GM18508 (cell line): Measurements from ENCODE around the gene SORT1.
"Not testable (repeated sequence)": the region's sequence is repeated elsewhere in the genome, so short reads cannot be mapped to it uniquely, and the experiment has no call there.

ENCODE experiments used
- ATAC-seq: cut with Tn5 transposase; IDR thresholded peaks from one replicate; pipeline ENCODE4 v1.9.1; 2021; ENCODE audit warnings: moderate number of reproducible peaks; ENCODE audit not compliant: insufficient read depth, unreplicated experiment

SORT1 gene

DNA sequence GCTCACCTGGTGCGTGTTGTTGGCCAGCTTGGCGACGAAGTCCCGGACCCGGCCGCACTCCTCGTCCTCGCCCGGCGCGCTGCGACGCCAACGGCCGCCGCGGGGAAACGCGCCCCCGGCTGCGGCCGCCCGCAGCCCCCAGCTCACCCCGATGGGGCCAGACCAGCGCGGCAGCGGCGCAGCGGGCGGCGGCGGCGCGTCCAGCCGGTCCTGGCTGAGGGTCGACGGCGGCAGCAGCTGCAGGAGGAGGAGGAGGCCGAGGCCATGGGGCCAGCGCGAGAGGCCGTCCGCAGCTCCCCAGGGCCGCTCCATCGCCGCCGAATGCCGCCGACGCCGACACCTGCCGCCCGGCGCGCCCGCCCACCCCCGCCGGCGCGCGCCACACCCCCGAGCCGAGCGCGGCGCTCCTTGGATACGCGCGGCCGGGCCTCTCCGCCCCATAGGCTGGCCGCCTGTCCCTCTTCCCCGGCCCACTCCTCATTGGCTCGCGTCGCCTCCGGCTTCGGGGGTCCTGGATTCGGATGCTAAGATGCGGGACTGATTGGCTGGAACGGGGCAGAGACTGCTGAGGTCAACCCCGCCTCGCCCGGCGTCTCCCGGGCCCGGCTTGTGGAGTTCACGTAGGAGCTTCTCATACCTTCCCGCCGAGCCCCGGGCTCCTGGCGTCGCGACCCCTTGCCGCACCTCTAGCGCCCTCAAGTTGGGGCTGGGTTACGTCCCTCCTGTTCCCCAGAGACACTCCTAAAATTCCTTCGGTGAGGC, at the start of gene SORT1:
Gene SORT1 (minus strand): TSS at position 338 of the 762 bp plus-strand sequence. CDS start 26 bp downstream, at position 312.
- no peak for ATAC-seq

DNA sequence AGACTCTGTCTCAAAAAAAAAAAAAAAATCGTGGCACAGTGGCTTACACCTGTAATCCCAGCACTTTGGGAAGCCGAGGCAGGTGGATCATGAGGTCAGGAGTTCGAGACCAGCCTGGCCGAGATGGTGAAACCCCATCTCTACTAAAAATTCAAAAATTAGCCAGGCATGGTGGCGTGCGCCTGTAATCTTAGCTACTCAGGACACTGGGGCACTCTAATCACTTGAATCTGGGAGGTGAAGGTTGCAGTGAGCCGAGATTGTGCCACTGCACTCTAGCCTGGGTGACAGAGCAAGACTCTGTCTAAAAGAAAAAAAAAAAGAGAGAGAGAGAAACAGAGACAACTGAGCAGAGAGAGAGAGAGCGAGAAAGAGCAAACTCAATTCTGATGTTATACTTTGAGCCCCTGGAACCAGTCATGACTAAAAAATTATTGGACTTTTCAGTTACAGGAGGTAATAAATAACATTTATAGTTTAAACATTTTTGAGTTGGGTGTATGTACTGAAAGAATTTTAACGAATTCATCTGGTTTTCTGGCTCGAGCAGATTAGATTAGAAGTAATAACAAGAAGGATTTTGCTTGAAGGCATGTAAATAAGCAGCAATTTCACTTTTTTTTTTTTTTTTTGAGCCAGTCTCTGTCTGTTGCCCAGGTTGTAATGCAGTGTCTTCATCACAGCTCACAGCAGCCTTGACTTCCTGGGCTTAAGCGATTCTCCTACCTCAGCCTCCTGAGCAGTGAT, 48.4 kb upstream of the SORT1 start:
- ATAC-seq = not testable (repeated sequence)

DNA sequence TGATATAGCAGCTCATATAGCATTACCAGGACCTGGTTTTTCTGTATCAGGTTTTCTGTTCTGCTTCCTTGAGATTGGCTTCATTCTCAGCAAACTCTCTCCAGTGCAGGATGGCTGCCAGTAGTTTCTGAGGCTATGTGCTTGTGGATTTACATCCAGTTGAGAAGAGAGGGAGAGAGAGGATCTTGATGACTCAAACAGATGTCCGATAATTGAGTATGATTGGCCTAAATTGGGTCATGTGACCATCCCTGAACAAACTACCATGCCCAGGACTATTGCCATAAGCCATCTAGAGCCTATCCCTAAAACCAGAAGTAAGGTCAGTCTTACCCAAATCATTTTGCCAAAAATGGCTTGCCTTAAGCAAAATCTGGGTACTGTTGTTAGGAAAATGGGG, 46.6 kb upstream of the SORT1 start:
- no peak for ATAC-seq

DNA sequence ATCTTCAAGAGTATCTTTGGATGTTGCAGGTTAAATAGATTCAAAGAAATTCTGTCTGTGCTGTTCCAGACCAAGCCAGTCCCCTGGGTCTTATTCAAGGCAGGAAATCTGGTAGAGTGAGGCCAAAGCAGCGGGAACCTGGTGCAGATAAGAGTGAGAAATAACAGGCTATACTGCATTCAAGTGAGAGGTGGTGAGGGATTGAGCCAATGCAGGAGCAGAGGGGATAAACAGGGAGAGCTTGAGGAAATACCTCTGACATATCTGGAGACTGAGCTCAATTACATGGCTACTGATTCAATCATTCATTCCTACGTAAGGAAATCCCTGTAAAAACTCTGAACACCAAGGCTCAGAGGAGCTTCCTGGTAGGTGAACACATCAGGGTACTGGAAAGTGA, 45.8 kb upstream of the SORT1 start:
- no peak for ATAC-seq

DNA sequence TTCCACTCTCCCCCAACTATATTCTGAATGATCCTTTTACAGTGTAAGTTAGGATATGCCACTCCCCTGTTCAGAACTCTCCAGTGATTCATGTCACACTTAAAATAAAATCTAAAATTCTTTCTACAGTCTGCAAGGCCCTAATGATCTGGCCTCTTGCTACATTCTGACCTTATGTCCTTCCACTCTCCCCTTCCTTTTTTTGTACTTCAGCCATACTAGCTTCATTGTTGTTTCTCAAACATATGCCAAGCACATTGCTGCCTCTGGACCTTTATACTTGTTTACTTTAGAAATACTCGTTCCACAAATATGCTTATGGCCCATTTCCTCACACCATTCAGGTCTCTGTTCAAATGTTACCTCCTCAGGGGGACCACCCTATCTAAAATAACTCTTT, 43.4 kb upstream of the SORT1 start:
- ATAC-seq = no peak

DNA sequence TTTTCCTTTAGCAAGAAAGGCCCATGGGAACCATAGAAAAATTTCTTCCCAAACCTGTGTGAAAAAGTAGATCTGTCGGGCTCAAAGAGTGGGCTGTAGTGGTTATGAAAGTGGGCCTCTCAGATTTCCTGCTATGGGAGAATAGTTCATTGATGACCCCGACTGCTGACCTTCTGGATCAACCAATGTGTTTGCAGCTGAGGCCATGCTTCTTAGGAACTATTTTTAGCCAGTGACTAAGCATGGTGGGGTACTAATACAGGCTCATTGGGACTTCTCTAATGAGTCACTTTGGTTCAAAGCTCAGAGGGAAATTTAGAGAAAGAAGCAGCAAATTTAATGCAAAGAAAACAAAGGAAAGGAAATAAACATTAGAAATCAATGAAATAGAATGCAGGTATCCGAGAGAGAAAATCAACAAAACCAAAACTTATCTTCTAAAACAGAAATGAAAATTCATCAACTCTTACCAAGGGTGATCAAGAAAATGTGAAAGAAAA, 41.1 kb upstream of the SORT1 start:
- ATAC-seq = no peak

DNA sequence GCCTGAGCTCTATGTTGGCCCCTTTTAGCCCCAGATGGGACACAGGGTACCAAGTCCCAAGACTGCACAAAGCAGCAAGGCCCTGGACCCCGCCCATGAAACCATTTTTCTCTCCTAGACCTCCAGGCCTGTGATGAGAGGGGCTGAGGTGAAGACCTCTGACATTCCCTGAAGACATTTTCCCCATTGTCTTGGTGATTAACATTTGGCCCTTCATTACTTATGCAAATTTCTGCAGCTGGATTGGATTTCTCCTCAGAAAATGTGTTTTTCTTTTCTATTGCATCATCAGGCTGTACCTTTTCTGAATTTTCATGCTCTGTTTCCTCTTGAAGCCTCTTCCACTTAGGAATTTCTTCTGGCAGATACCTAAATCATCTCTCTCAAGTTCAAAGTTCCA, 36.8 kb upstream of the SORT1 start:
- ATAC-seq = no peak

DNA sequence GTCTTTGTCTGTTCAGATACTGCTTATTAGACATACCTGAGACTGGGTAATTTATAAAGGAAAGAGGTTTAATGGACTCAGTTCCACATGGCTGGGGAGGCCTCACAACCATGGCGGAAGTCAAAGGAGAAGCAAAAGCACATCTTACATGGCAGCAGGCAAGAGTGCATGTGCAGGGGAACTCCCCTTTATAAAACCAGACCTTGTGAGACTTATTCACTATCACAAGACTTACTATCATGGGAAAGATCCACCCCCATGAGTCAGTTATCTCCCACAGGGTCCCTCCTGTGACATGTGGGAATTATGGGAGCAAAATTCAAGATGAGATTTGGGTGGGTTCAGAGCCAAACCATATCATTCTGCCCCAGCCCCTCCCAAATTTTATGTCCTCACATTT, 35.6 kb upstream of the SORT1 start:
- ATAC-seq = no peak

DNA sequence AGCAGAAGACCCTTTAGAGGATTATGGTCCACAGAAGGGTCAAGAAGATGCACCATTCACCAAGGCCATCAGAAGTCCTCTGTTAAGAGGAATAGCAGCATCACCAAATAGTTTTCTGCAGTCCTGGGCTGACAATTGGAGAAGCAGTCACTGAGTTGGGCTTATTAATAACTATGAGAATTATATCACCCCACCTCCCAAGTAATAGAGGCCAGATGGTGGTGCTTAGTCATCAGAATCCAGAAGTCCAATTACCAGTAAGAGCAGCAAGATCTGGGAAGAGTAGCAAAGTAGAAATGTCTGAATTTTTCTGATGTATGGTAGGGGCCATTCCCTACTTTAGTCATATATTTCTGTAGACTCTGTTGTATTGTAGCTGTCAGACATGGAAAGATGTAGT, 34.6 kb upstream of the SORT1 start:
- no peak for ATAC-seq

DNA sequence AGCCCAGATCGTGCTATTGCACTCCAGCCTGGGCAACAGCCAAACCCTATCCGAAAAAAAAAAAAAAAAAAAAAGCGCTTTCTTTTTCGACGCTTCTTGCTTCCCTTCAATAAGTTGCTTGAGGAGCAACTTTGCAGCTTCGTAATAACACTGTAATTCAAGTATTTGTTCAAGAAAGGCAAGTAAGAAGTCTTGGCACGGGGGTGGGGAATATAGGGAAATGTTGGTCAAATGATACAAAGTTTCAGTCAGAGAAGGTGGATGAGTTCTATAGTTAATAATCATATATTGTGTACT, 29.4 kb upstream of the SORT1 start:
- no peak for ATAC-seq

DNA sequence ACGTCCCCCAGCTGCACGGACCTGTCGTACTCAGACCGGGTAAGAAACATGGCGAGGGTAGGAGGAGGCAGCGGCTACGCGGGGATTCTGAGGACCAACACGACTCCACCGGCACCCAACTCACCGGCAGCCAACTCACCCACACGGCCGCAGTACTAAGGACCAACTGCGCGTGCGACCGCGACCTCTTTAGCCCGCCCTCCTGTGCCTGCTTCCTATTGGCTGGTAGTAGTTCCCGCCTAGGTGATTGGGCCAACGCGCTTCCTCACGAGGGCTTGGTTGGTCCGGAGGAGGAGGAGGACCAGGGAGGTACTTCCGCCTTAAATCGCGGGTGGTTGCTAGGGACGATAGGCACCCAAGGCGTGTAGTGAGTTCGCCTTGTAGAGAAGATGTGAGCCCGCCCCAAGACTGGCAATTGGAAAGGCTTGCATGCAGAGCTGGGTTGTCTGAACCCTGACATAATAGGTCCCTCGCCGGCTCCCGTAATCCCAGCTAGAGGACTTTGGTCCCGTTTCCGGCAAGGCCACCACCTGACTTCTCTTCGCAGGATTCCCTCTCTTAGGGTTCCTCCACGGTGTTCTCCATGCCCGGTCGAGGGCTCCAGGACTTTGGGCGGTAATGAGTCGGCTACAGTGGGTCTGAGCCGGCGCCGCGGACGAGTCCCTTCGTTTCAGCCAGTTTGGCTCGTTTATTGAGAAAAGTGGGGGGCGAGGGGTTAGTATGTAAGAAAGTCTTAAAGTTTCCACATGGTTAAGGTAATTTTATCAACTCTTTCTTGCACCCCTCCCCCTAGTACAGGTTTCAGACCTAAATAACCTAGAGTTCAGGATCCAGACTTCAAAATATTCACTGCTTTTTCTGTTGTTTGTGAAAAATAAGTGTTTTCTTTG, 28.8 kb upstream of the SORT1 start, which contains the start of gene PSMA5:
Gene PSMA5 (minus strand): TSS at position 168 of the 890 bp plus-strand sequence. CDS start 118 bp downstream, at position 50.
- peak; percentile 92 for ATAC-seq

DNA sequence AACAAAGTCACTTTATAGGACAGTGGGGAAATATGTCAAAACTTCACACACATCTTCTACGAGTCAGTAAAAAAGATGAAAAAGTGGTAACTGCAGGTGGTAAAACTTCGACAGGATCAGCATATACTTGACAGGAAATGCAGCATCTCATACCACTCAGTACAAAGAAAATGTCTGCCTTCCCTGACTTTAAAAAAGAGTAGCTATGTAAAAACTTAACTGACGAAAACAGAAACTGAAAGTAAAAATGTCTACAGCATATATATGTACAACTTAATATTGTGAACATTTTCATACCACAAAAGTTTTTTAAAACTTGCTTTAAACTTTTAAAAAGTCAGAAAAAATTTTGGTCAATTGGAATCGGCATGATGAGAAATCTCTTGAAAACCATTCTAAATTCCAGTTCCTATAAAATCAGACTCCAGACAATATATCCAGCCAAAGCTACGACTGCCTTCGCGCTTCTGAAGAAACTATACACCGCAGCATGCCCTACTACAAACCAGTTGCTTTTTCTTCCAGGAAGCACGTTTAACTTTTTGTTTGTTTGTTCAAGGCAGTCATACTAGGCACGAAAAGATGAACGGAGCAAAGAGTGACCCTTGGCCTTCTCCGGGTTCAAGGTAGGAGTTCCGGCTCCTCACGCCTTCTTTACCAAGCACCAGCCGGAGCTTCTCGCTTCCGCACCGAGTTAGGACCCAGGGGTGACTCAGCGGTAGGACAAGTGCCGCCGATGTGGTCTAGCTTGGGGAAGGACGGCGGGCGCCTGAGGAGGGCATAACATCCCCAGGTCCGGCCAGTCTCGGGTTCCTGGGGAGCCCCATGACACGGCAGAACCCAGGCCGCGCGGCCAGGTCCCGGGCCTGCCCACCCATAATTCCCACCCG, 27.9 kb upstream of the SORT1 start:
- ATAC-seq = peak; percentile 21

DNA sequence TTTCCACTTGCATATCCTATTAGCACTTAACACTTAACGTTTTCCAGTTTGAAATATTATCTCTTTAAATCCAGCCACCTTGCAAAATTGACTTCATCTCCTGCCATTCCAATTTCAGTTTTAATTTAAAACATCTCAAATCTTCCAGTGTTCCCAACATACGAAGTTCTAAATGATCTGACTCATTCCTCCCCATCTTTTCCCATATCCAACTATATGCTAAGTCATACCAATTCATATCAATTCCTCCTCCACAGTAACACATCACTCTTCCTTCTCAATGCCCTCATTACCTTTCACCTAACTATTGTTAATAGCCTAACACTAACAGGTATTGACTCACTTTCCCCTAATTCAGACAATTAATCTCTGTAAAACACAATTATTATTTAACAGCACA, 25.8 kb upstream of the SORT1 start:
- ATAC-seq = no peak

DNA sequence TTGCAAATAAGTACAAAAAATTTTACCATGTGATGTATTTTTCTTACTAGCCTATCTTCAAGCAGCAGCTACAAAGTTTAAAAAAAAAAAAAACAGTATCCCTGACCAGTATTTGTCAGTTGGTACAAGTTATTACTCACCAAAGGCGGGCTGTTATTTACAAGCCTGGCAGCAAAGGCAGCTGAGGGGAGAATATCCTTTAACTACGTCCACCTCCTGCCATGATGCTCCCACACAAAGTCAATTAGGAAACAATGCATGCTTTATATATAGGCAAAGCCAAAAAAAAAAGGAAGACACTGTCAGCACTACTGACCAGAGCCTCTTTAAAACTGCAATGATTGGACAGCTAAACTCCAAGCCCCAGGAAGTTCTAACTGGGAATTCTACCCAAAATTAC, 14.8 kb upstream of the SORT1 start:
- no peak for ATAC-seq

DNA sequence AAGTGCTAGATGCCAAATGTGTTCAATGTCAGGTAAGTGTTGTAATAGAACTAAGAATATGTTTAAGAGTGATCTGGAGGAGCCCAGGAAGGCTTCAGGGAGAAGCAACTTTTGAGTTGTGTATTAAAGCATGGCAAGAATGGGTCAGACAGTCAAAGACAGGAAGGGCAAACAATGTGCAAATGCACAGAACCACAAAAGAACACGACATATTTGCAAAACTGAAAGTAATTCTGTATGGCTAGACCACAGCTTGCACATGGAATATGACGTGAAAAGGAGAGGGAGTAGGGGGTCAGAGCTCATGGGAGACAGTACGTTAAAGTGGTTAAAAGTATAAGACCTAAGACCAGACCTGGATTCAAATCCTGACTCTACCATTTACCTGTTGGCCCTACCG, 7.1 kb upstream of the SORT1 start:
- no peak for ATAC-seq

DNA sequence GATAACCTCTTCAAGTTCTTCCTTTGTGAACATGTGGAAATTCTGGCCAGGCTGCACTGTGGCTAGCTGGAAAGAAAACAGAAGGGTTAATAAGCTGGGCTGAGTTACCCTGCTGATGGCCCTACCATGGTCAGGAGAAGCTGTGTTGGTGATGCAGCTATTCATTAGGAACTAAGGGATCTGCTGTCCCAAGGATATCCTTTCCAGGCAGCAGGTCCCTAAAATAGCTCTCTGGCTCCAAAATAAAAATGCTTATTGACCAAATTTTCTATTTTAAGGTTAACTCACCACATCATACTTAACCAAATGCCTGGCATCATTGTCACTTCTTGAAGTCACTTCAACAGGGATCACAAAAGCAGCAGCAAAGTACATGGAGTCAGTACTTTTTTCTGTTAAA, 4.3 kb upstream of the SORT1 start:
- no peak for ATAC-seq

DNA sequence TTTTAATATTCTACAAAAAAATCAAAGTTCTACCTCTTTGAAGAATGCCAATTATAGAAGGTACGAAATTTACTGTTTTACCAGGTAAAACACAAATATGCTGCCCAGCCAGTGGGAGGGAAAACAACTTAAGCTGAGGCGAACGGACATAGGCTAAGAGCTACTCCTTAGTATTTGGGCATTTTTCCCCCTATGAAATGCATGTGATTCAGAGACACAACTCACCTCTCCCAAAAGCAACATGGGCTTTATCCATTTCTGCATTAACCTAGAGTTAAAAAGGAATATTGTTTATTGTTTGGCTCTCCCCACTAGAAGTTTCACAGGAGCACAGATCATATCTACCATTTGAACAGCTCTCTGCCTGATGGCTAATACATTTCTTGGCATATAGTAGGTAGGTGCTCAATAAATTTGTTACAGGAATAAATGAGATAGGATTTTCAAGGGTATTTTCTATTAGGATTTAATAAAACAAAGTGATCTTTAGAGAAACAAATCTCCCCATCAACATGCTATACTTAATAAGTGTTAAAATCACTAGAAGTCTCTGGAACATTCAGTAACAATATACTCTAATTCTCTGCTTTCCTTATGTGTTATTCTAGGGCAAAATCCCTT, 2.4 kb upstream of the SORT1 start:
- ATAC-seq = no peak

DNA sequence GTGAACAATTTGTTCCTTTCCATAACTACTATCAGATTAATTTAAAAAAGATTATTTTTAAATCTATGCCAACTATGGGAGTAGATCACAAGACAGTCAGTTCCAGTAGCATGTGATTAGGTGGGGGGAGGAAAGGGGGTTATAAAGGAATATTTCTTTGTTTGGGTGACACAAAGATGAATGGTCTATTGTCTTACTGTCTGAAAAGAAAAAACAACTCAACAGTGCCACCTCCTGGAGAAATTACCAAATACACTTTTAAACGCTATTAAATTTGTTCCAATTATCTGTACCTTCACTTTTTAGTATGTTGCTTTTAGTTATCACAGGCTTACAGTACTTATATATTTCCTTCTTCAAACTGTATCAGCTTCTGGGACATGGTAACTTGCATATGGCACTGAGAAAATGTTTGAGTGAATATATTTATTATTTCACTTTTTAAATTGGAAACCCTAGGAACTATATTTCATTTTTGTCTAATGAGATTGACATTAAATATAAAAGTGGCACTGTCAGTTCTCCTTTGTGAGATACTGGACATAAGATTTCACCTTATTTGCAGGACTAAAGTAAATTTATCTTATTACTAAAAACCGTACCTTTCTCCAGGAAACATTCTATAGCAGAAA, 1.7 kb upstream of the SORT1 start:
- ATAC-seq = no peak
